GM21423 (cell line): ENCODE measurements around the gene TDRD9.
"Not testable (repeated sequence)": the region's sequence is repeated elsewhere in the genome, so short reads cannot be mapped to it uniquely, and the experiment has no call there.

ENCODE experiments used
- ATAC-seq: cut with Tn5 transposase; IDR thresholded peaks from one replicate; pipeline ENCODE4 v1.9.1; 2021; ENCODE audit warnings: mild to moderate bottlenecking, moderate library complexity; ENCODE audit not compliant: unreplicated experiment

Gene TDRD9

DNA sequence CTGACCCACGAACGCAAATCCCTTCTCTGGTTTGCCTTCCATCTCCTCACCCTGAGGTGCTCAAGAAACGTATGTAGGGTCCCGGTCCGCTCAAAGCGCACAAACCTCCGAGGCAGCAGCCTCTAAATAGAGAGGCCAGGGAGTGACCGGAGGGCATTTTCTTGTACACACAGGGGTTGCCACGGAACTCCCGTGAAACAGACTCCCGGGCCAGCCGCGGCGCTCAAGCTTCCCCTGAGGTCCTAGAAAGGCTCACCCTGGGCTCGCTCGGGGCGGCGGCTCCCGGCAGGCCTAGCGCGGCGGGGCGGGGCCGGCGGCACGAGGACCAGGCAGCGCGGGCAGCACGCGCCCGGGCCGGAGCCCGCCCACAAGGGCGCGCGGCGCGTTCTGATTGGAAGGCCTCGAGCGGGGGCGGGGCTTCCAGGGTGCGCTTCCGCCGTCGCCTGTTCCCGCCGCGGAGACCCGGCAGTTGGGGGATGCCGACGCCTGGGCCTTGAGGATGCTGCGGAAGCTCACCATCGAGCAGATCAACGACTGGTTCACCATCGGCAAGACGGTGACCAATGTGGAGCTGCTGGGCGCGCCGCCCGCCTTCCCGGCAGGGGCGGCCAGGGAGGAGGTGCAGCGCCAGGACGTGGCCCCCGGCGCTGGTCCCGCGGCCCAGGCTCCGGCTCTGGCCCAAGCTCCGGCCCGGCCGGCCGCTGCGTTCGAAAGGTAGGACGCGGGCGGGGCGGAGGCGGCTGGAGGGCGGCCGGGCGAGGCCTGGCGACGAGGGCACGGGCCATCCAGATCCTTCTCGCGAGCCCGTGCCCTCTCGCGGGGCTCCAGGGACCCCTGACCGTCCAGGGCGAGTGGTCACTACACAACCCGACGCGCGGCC lies at the start of gene TDRD9:
Gene TDRD9 (plus strand): TSS at position 446 of the 880 bp plus-strand sequence. CDS start 54 bp downstream, at position 500.
- ATAC-seq, result no peak

GRCh38 chr14:103879118-103879569 lies 49.1 kb upstream of the TDRD9 start:
- ATAC-seq, result no peak

DNA sequence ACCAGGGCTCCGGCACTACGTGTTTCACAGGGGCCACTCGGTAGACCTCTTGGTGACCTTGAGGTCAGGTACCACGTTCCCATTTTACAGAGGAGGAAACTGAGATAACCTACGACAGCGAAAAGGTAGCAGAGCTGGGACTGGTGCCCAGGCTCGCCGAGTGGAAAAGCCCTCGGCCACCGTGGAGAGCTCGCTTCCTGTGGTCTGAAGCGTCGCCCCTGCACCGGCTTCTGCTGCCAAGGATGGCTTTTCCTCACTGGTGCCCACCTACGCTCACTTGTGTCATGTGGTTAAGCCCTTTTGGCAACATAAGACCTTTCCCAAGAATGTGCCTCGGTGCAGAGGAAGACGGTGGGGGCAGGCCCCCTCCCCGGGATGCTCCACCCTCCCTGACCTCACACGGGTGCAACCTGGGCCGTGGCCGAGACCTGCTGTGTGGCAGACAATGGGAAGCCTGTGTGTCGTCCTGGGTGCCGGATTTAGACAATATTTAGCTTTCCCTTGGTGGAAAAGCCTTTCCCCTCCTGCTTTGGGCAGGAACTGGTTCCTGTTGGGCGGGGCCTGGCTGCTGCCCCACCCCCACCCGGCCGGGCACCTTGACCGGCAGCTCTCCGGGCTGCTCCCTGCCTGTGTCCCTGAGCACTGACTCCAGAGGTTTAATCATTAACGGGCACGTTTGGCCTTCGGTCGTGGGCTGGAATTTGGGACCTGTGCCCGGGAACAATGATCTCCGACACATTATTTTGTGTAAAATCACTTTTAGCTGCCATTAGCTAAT lies 48.5 kb upstream of the TDRD9 start:
- no peak for ATAC-seq

DNA sequence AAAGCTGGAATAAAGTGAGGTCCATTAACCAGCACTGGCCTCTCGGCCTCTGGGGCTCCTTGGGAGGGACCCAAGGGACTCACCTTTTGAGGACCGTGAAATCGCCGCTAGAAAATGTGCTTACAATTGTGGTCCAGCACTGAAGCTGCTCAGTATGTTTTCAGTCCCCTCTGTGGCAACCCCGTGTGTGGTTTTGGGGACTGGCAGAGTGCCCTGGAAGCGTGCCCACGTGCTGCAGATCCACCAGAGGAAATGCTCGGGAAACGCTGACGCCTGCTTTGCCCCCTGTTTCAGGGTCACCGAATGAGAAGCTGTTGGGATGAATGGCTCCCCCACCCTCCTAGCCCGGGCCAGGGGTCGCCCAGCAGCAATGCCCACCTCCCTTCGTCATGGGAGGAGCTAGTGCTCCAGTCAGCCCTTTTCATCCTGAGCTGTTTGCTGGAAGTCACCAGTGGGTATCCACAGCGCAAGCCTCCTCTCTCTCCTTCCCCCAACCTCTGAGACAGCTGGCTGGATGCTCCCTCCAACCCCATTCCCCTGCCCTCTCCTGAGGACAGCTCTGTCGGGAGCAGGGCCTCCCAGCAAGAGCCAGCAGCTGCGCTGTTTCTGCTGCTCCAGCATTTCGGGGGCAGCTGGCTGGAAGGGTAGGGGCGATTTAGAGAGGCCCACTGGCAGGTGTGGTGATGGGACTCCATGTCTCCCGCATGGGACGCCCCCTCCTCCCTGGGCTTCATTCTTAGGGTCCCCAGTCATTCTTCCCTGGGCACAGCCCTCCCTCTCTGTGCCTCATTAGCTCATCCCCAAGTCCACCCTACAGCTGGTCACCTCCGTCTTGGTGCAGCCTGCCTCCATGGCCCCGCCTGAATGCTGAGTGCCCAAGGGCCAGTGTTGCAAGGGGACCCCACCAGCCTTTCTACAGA lies 47.6 kb upstream of the TDRD9 start:
- ATAC-seq, result no peak

- ATAC-seq, result no peak
Measured at GRCh38 chr14:103881268-103882201, 46.7 kb upstream of the TDRD9 start.

GRCh38 chr14:103882503-103883262 lies 45.6 kb upstream of the TDRD9 start:
- ATAC-seq, result no peak

DNA sequence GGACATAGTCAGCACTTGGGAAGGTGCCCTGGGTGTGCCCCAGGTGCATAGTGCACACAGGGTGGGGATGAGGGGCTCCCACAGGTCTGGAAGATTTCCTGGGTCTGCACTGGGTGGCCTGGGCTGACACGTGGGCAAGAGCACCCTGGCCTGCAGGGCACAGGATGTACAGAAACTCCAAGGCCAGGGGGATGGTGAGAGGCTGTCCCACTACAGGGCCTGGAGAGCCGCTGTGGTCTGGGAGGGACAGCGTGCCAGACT lies 45.1 kb upstream of the TDRD9 start:
- ATAC-seq, result no peak

- ATAC-seq, result no peak
Measured at GRCh38 chr14:103884854-103885253, 43.4 kb upstream of the TDRD9 start.

GRCh38 chr14:103885509-103885932 lies 42.7 kb upstream of the TDRD9 start:
- ATAC-seq, result no peak

DNA sequence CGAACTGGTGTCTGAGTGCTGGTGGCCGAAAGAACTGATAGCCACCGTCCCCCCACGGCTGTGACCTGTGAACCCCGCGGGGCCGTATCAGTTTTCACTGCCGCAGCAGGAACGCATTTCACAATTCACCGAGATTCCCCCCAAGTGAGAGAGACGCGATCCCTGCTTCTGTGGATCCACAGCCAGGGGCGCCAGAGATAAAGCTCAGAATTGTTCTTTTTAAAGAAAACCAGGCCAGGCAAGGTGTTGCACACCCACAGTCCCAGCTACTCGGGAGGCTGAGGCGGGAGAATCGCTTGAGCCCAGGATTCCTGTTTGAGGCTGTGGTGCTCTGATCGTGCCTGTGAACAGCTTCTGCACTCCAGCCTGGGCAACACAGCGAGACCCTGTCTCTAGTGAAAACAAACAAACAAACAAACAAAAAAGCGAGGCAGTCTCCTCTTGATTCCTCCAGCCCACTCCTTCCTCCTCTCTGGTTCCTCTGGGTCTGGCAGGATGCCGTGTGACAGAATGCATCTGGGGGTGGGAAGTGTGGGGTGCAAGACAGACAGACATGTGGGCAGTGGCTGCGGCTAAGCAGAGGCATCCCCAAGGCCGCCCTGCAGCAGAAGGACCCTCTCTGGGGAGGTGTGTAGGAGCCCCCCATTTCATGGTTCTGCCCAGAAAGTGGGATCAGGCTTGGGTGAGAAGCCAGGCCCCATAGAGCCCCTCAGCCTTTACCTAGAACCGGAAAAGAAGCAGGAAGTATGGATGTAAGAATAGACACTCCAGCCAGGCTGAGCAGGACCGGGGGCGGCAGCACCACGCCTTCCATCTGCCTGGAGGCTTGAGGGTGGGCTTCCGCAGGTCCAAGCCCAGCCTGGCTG lies 41.7 kb upstream of the TDRD9 start:
- no peak for ATAC-seq

DNA sequence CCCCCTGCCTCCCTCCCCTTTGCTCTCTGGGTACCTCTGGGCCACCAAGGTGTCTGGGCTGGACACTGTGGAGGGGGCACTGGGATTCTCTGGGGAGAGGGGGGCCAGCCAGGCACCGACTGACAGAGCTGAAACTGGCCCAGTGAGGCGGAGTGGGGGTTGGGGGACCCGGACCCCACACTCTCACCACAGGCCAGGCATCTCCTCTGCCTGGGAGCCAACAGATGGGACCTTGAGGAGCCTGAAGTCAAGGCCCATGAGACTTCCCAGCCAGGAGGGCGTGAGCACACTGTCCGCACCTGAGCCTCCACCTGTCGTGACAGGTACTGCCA lies 41.1 kb upstream of the TDRD9 start:
- ATAC-seq, result no peak

DNA sequence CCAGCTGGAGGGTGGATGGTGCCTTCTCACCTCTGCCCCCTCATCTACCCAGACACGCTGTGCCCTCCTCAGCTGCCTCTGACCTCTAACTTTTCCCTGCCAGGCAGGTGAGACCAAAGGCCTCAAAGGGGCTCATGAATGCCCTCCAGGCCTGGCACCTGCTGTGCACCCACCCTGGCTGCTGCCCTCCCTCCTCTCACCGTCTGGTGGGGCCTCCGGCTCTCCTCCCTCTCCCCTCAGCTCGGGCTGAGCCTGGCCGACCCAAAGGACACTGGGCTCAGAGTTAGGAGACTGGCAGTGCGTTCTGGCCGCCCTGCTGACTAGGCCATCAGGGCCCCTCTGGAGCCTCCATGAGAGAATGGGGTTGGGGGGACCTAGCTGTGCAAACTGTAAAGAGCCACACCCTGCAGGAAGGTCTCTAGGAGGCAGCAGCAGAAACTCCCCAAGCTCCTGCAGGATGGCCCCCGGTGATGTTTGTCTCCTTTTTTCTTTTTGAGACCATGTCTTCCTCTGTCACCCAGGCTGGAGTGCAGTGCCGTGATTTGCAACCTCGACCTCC lies 40.6 kb upstream of the TDRD9 start:
- ATAC-seq, result no peak

DNA sequence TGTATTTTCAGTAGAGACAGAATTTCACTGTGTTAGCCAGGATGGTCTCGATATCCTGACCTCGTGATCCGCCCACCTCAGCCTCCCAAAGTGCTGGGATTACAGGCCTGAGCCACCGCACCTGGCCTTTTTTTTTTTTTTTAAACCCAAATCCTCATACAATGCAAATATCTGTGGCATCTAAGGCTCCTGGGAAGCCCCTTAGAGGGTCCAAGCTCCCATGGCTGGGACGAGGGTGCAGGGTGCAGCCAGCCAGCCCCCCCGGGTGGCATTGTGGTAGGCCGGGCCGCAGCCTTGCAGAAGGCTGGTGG lies 39.3 kb upstream of the TDRD9 start:
- ATAC-seq, result not testable (repeated sequence)

GRCh38 chr14:103889313-103890051 lies 38.8 kb upstream of the TDRD9 start:
- ATAC-seq, result no peak

DNA sequence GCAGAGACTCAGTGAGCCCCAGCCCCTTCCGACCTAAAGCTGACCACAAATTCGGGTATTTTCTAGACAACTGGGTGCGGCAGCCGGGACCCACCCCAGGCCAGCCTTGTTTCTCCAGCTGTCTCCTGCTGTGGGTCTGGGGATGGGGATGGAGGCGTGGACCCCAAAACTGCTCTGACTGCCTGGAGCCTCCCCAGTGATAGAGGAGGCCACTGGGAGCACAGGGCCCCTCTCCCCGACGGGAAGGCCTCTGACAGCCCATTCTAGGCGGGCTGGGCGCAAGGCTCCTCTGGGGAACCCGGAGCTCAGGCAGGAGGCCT lies 38.2 kb upstream of the TDRD9 start:
- ATAC-seq, result no peak

DNA sequence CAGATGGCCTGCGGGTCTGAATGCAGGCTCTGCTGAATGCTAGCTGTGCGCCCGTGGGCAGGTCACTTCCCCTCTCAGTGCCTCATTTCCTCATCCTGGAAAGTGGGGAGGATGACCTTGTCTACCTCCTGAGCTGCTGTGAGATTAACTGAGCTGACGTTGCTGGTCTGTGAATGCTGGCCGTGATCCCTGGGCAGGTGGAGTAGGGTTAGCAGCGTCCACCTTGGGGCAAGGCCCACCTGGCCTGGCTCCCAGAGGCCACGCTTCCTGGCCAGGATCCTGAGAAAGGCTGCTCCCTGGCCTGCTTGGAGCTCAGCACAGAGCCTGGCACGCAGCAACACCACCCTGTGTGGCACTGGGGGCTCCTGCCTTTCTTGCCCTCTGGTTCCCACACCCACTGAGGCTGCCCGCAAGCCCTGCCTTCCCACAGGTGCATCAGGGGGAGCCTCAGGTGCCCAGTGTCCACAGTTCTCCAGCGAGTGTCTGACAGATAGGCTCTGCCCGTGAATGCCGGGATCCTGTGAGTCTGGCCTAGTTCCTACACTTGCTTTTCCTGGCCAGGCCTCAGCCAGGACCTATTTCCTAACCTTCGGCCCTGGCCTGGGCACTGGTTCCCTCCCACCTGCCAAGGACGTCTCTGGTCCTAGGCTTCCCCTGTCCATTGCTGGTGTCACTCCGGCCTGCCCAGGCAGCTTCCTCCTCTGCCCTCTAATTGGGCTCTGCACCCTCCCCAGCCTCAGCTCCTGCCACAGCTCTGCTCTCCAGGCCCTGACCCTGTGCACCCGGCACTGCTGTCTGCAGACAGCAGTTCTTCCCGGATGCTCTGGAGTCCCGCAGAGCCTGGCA lies 37.2 kb upstream of the TDRD9 start:
- ATAC-seq, result no peak

DNA sequence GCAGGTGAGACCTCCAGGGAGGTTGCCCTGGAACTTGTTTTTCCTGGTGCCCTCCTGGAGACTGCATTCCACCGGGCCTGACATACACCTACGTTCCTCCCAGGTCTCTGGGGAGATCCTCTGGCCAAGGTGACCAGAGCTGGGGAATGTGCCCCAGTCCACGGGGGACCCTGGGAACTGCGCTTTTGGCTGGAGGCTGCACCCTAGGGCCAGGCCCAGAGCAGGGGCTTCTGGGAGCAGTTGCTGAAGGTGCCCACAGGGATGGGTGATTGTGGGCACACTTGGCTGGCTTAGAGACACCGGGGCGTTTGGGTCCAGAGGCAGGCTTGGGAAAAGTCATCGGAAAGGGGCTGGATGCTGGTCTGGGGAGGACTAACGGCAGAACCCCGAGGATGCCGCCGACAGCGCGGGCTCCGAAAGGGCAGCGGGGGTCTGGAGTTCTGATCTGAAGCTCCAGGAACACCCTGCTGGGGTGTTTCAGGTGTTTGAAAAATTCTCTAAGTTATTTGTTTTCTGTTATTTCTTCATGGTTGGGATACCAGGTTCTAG lies 36.5 kb upstream of the TDRD9 start:
- ATAC-seq, result no peak
